Non-pigmented ciliary epithelial cell (primary cell): Measurements from ENCODE around the gene OR2T12.
"Not testable (repeated sequence)": the region's sequence is repeated elsewhere in the genome, so short reads cannot be mapped to it uniquely, and the experiment has no call there.

Experiments used
- DNase-seq: peaks from one replicate; pipeline ENCODE4 v3.0.0-alpha.2; 2010; ENCODE audit warnings: low read depth

OR2T12 gene

GRCh38 chr1:248303324-248303723 lies at the start of gene OR2T12:
OR2T12 (minus strand) TSS chr1:248303424; CDS start chr1:248295578, 7,846 bp downstream.
- DNase-seq, result no peak

DNA sequence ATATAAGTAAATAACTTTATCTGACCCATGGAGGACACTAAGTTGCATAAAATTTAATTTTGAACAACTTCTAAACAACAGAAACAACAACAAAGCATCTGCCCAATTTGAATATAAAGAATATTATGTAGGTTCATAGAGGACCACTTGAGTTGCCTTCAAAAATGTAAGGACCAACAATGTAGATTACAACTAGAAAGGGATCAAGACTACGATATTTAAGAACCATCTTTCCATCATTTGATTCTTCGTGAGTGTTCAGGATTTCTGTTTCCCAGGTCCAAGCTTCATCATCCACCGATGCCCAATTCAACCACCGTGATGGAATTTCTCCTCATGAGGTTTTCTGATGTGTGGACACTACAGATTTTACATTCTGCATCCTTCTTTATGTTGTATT lies 45.3 kb upstream of the OR2T12 start, which contains the start of gene OR14C36:
OR14C36 (plus strand) TSS at position 301 of the 400 bp plus-strand sequence; CDS start at position 301, 0 bp downstream.
- DNase-seq, result no peak

DNA sequence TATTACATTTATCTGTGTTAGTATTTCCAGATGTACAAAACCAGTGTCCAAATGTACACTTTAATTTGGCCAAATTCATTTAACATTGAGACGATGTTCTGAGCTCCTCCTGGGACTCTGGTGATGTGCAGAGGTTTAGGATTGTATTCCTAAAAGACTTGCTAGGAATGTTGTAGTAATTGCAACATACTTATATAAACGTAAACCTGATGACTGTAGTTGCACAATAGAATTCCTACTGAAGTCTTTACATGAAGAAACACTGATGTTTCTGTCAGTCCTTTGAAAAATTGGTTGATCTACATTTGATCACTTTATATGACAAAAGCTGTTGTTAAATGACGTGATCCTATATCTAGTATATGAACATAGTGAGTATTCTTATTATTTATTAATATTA lies 40.2 kb upstream of the OR2T12 start:
- no peak for DNase-seq

GRCh38 chr1:248324468-248324867 lies 21.2 kb upstream of the OR2T12 start, which contains the start of gene OR2M7:
OR2M7 (minus strand) TSS chr1:248324568; CDS start chr1:248324568, 0 bp downstream.
- no peak for DNase-seq

GRCh38 chr1:248316796-248317195 lies 13.6 kb upstream of the OR2T12 start:
- DNase-seq, result no peak

DNA sequence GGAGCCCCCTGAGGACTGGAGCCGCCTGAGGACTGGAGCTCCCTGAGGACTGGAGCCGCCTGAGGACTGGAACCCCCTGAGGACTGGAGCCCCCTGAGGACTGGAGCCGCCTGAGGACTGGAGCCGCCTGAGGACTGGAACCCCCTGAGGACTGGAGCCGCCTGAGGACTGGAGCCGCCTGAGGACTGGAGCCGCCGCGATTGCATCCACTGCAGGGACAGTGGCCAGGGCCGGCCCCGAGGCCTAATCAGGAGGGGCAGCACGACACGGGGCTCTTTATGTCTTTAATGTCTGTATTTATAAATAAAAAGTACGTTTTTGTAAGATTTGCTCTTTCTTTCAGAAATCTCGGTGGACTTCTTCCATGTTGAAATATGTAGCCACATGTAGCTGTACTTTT lies 3.5 kb upstream of the OR2T12 start:
- not testable (repeated sequence) for DNase-seq

- DNase-seq, result no peak
These were observed 2.9 kb upstream of the OR2T12 start for GRCh38 chr1:248306103-248306502.

GRCh38 chr1:248305672-248306071 lies 2.4 kb upstream of the OR2T12 start:
- DNase-seq, result not testable (repeated sequence)

DNA sequence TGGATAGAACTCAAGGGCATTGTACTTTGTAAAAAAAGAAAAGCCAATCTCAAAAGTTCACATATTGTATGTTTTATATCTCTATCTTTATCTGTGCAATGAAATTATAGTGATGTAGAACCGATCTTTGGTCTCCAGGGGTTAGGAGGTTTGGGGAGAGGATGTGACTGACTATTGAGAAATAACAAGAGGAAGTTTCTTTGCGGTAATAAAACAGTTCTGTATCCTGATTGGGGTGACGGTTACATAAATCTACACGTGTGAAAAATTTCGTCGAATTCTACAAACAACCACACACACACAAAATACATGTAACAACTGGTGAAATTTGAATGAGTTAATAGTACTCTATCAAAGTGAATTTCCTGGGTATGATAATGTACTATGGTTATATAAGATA lies 14.8 kb downstream of the OR2T12 start:
- no peak for DNase-seq

DNA sequence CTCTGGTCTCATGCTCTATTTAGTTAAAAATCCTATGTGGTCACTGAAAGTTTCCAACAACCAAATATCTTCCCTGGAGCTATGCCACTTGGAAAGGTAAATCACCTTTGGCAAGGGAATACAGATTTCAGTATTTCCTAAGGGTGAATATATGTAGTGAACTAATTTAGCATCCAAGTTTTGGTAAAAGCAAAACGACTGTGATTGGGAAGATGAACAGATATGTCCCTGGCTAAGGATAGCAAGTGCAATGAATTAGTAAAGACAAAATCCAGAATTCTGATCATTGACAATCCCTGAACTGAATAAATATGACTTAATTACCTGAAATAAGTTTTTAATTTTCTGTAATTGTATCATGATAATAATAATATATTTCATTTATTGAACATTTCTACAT lies 25.3 kb downstream of the OR2T12 start, which contains the start of gene OR2T33:
OR2T33 (minus strand) TSS at position 101 of the 400 bp plus-strand sequence. CDS start 4,162 bp downstream, outside the sequence.
- no peak for DNase-seq

DNA sequence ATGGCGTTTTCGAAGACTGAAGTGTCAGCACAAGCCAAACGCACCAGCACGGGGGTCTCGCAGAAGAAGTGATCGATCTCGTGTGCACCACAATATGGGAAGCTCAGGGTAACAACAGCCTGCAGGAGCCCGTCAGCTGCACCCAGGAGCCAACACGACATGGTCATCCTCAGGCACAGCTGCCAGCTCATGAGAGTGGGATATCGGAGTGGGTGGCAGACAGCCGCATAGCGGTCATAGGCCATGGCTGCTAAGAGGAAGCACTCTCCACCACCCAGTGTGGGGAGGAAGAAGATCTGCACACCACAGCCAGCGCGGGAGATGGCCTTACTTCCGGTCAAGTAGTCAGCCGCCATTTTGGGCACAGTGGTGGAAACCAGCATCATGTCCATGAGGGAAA lies 30.0 kb downstream of the OR2T12 start:
- DNase-seq, result not testable (repeated sequence)

DNA sequence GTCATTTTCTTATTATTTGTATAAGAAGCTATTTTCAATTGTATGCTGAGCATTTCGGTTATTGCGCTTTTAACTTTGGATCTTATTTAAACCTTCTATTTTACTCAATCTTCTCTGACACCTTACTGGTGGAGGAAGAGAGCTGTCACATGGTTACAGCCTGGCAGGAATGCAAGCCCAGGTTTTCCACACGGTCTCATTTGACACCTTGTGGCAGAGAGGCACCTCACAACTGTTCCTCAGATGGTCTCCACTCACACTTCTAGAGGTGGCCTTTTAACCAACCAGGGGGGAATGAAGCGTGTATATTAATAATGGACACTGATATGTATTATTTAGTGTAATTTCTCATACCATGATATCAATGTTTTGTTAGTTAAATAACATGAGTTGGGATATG lies 35.0 kb downstream of the OR2T12 start:
- no peak for DNase-seq

DNA sequence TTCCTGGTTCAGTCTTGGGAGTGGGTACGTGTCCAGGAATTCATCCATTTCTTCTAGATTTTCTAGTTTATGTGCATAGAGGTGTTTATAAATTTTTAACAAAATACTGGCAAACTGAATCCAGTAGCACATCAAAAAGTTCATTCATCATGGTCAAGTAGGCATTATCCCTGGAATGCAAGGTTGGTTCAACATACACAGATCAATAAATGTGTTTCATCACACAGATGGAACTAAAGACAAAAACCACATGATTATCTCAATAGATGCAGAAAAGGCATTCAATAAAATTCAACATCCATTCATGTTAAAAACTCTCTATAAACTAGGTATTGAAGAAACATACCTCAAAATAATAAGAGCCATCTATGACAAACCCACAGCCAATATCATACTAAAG lies 43.9 kb downstream of the OR2T12 start:
- DNase-seq, result not testable (repeated sequence)

- DNase-seq, result peak; percentile 0
These were observed 60.0 kb downstream of the OR2T12 start for GRCh38 chr1:248243204-248243603.
